T-helper 2 cell treated with Interferon-gamma antibody and Interleukin-4, amounts not matched to agents 5 μg/mL and 100 μg/mL, for 36 hours (primary cell): ENCODE results near the gene SNRNP70.
"Not testable (repeated sequence)": the region's sequence is repeated elsewhere in the genome, so short reads cannot be mapped to it uniquely, and the experiment has no call there.

ENCODE experiments used
- DNase-seq: peaks from one replicate; pipeline ENCODE4 v3.0.0; 2021; ENCODE audit warnings: low spot score
- H3K27ac Mint-ChIP-seq: one replicate; pipeline ENCODE4 v1.8.0; 2021; ENCODE audit warnings: mild to moderate bottlenecking, mixed read lengths
- H3K27me3 Mint-ChIP-seq: one replicate; pipeline ENCODE4 v1.8.0; 2021; ENCODE audit warnings: low read depth, mixed read lengths
- H3K36me3 Mint-ChIP-seq: one replicate; pipeline ENCODE4 v1.8.0; 2021; ENCODE audit warnings: low read depth, mixed read lengths
- H3K4me1 Mint-ChIP-seq: one replicate; pipeline ENCODE4 v1.8.0; 2021; ENCODE audit warnings: low read depth, mixed read lengths
- H3K4me3 Mint-ChIP-seq: one replicate; pipeline ENCODE4 v1.8.0; 2022; ENCODE audit warnings: mild to moderate bottlenecking, moderate library complexity, mixed read lengths
- H3K9me3 Mint-ChIP-seq: one replicate; pipeline ENCODE4 v1.8.0; 2021; ENCODE audit warnings: mixed read lengths

Gene SNRNP70

DNA sequence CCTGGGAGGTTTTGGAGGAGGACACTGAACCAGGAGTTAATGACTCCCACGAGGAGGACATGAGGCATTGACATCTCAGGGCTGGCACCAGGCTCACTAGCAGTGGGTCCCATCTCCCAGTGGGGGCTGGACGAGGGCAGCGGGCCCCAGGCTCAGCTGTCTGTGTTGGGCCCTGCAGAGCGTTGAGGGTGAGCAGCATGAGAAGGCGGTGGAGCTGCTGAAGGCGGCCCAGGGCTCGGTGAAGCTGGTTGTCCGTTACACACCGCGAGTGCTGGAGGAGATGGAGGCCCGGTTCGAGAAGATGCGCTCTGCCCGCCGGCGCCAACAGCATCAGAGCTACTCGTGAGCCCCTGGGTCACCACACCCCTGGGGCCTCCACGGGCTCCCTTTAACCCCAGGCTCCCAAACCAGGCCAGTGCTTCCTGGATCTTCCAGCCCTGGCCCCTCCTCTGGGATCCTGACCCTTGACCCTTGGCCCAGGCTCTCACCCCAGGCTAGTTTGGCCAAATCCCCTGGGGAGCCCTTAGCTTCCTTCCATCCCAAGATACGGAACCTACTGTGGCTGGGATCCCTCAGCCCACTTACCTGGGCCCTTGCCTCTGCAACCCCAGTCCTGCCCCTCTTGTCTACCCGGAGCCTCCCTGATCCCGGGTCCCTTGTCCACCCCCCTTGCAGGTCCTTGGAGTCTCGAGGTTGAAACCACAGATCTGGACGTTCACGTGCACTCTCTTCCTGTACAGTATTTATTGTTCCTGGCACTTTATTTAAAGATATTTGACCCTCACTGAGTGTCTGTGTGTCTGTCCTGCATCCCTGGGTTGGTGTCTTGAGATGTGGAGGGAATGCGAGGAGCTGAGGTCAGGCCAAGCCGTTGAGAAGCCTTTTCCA lies 32.7 kb downstream of the SNRNP70 start:
- H3K4me3 Mint-ChIP-seq, result peak overlapping the region; percentile 90
- peaks cover 17% of the 10 kb centered on the region for H3K27me3 Mint-ChIP-seq
- no peaks in the 10 kb centered on the region for H3K9me3 Mint-ChIP-seq
- peak overlapping the region; percentile 86 for H3K27ac Mint-ChIP-seq
- H3K36me3 Mint-ChIP-seq, result peaks cover 2% of the 10 kb centered on the region
- H3K4me1 Mint-ChIP-seq, result peaks cover 33% of the 10 kb centered on the region
- no peak for DNase-seq

DNA sequence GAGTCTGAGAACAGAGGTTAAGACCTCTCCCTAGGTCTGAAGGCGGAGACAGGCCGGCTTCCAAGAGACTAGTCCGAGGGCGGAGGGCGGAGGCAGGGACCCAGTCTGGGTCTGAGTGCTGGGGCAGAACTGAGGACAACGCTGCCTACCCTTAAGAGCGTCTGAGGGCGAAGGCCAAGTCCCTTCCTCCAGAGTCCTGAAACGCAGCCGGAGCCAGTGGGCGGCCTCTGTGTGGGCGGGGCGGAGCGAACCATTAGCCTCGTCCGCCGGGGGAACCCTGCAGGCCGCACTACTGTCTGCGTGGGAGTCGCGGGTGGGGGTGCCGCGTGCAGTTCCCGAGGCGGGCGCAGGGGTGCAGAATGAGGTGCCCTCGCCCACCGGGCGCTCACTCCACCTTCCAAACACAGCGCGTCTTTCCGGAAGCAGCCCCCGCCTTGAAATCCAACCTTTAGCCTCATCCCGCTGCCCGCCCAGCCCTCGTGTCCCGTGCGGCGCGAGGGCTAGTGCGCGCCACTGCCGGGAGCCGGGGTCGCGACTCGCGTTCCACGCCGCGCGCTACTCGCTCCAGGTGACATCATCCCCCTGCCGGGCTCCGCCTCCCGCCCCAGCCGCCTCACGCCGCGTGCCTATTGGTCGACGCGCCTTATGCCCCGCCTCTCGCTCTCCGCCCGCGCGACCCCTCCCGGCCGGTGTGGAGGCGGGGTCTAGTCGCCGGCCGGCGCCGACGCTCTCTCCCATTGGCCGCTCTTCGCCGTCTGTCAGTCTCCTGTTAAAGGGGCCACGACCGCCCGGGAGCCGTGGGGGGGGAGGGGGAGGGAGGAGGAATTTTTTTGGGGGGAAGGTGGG lies 33.5 kb downstream of the SNRNP70 start, which contains the start of gene C19orf73:
C19orf73 (minus strand) TSS at position 579 of the 846 bp plus-strand sequence; CDS start at position 458, 121 bp downstream.
- H3K4me3 Mint-ChIP-seq, result peak within 1 kb of the TSS; percentile 90
- H3K36me3 Mint-ChIP-seq, result peaks cover 2% of the 10 kb centered on the region
- H3K9me3 Mint-ChIP-seq, result no peaks in the 10 kb centered on the region
- peaks cover 24% of the 10 kb centered on the region for H3K27me3 Mint-ChIP-seq
- H3K4me1 Mint-ChIP-seq, result peaks cover 29% of the 10 kb centered on the region
- DNase-seq, result peak; percentile 94
- H3K27ac Mint-ChIP-seq, result peak within 1 kb of the TSS; percentile 86

DNA sequence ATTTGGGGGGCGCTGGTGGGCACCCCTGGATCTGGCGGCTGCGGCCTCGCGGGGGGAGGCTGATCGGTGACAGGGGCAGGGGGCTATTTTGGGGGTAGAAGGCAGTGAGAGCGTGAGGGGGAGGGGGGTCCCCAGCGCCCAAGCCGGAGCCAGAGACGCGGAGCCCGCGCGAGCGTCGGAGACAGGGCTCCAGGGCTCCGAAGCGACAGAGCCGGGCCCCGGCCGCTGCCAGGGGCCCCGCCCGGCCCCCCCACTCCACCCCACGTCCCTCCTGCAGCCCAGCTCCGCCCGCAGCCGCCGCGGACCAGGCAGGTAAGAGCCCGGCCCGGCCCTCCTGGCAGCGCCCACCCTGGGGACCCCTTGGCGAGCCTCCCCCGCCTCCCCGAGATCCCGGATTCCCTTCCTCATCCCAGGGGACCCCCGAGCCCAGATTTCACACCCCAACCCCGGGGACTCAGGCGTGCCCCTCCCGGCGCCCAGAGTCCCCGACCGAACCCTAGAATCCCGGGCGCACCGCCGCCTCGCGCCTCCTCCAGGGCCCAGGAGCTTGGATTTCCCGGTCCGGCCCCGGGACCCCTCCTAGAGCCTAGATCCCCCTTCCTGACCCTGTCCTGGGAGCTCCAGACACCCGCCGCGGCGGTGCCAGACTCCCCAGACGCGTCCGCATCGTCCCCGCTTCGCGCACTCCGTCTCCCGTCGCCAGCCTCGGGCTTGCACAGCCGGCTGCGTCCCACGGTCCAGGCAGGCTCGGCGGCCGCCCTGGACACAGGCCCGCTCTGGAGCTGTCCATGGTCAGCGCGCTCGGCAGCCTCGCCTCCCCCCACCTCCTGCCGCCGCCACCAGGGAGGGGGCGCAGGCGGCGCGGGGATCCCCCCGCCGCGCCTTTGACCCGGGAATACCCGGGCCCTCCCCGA lies 34.4 kb downstream of the SNRNP70 start, which contains the start of gene PPFIA3:
PPFIA3 (plus strand) TSS at position 134 of the 914 bp plus-strand sequence. CDS start 8,330 bp downstream, outside the sequence.
- peak within 1 kb of the TSS; percentile 86 for H3K27ac Mint-ChIP-seq
- no peaks in the 10 kb centered on the region for H3K9me3 Mint-ChIP-seq
- DNase-seq, result no peak
- H3K4me3 Mint-ChIP-seq, result peak within 1 kb of the TSS; percentile 90
- peaks cover 2% of the 10 kb centered on the region for H3K36me3 Mint-ChIP-seq
- H3K27me3 Mint-ChIP-seq, result peaks cover 27% of the 10 kb centered on the region
- H3K4me1 Mint-ChIP-seq, result peaks cover 26% of the 10 kb centered on the region

DNA sequence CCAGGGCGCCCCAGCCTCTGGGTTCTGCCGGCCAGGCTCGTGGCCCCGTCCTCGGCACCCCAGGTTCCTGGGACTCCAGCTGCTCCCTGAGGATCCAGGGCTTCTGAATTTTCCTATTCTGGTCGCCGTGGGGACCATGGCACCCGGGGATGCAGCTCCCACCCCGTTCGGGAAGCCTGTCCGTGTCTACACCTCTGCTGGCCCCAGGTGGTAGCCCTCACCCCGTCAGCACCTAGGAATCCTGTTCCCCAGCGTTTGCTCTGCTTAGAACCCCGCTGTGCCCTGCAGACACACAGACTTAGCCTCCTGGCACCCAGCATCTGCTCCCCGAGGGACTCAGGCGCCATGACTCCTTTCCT lies 35.1 kb downstream of the SNRNP70 start:
- Mint-ChIP-seq H3K27me3 (peaks cover 27% of the 10 kb centered on the region), H3K36me3 (peaks cover 2% of the 10 kb centered on the region), H3K4me1 (peaks cover 23% of the 10 kb centered on the region), H3K27ac (peak overlapping the region; percentile 52), H3K4me3 (peak overlapping the region; percentile 76), H3K9me3 (no peaks in the 10 kb centered on the region)
- DNase-seq, result no peak

DNA sequence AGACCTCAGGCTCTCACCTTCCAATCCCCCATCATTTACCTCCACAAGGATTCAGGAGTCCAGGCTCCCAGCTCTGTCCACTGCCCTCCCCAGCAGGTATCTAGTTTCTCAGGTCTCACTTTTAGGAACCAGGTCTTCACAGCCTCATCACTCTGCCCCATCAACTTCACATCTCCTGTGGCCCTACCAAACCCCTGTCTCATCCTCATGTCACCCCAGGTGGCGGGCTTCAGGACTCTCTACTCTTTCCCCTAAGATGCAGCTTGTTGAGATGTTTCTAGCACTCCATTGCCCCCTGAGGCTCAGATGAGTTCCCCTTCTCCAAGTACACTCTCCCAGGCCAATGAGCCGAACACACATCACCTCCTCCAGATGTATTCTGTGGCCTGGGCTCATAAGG lies 35.6 kb downstream of the SNRNP70 start:
- DNase-seq, result no peak
- peak overlapping the region; percentile 52 for H3K27ac Mint-ChIP-seq
- H3K4me1 Mint-ChIP-seq, result peaks cover 23% of the 10 kb centered on the region
- peaks cover 2% of the 10 kb centered on the region for H3K36me3 Mint-ChIP-seq
- no peaks in the 10 kb centered on the region for H3K9me3 Mint-ChIP-seq
- peak overlapping the region; percentile 76 for H3K4me3 Mint-ChIP-seq
- peaks cover 27% of the 10 kb centered on the region for H3K27me3 Mint-ChIP-seq

DNA sequence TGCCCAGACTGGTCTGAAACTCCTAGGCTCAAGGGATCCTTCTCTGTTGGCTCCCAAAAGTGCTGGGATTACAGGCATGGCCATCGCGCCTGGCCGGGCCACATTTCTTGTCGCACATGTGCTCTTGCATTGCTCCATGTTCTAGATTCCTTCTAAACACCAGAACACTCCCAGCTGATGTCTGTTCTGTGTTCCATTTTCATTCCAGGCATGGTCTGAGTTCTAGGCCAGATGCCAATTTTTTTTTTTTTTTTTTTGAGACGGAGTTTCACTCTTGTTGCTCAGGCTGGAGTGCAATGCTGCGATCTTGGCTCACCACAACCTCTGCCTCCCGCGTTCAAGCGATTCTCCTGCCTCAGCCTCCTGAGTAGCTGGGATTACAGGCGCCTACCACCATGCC lies 36.6 kb downstream of the SNRNP70 start:
- not testable (repeated sequence) for H3K27ac Mint-ChIP-seq, H3K9me3 Mint-ChIP-seq, DNase-seq, H3K4me3 Mint-ChIP-seq, H3K36me3 Mint-ChIP-seq
- H3K27me3 Mint-ChIP-seq, result peaks cover 27% of the 10 kb centered on the region
- H3K4me1 Mint-ChIP-seq, result peaks cover 18% of the 10 kb centered on the region

DNA sequence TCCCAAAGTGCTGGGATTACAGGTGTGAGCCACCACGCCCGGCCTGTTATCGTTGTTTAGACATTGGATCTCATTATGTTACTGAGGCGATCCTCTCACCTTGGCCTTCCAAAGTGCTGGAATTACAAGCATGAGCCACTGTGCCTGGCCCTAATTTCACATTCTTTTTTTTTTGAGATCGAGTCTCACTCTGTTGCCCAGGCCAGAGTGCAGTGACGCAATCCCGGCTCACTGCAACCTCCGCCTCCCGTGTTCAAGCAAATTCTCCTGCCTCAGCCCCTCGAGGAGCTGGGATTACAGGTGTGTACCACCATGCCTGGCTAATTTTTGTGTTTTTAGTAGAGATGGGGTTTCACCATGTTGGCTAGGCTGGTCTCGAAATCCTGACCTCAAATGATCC lies 38.0 kb downstream of the SNRNP70 start:
- not testable (repeated sequence) for H3K36me3 Mint-ChIP-seq, DNase-seq, H3K4me3 Mint-ChIP-seq, H3K9me3 Mint-ChIP-seq, H3K27ac Mint-ChIP-seq
- peaks cover 27% of the 10 kb centered on the region for H3K27me3 Mint-ChIP-seq
- peaks cover 13% of the 10 kb centered on the region for H3K4me1 Mint-ChIP-seq

DNA sequence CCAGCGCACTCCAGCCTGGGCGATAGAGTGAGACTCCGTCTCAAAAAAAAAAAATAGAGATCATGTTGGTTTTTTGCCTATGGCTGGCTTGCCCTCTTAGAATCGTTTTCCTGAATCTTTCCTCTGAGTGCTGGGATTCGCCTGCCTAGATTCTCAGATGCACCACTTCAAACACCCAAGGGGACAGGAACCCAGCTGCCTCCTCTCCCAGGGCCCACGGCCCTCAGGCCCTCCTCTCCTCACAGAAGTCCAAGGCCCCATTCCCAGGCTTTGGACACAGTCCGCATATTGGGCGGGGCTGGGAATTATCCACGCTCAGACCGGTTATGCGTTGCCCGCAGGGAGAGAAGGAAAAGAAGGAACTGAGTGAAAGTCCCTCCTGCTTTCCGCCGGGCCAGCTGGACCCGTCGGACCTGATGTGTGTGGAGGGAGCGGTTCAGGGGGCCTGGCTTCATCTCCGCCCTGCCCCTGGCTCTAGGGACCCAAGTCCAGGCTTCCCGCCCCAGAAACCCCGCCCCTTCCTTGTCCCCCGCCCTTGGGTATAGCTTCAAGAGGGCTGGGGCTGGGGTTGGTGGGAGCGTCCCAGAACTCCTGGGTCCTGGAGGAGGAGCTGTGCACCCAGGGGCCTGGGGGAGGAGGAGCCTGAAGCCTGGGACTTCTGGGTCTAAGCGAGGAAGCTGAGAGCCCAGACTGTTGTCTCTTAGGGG lies 39.9 kb downstream of the SNRNP70 start:
- H3K27me3 Mint-ChIP-seq, result peaks cover 23% of the 10 kb centered on the region
- peaks cover 19% of the 10 kb centered on the region for H3K4me1 Mint-ChIP-seq
- H3K9me3 Mint-ChIP-seq, result no peaks in the 10 kb centered on the region
- H3K4me3 Mint-ChIP-seq, result no peak overlapping the region
- H3K27ac Mint-ChIP-seq, result no peak overlapping the region
- peaks cover 2% of the 10 kb centered on the region for H3K36me3 Mint-ChIP-seq
- DNase-seq, result no peak

DNA sequence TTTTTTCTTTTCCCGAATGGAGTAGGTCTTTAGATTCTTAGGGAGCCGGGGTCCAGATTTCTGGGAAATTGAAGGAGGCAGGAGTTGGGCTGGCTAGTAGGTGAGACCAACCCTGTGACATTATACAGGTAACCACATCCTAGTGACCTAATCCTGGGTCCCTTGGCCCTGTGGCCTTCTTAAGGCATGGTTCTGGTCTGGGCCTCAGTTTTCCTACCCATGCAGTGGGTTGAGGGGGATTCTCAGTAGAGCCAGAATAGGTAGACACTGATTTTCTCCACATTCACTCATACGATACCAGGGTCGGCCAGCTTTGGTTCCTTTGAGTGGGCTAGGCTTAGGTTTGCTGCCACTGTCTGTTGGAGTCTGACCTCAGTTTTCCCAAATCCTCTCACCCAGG lies 41.3 kb downstream of the SNRNP70 start:
- Mint-ChIP-seq H3K4me3 (no peak overlapping the region), H3K27me3 (peaks cover 14% of the 10 kb centered on the region), H3K36me3 (no peaks in the 10 kb centered on the region), H3K9me3 (no peaks in the 10 kb centered on the region), H3K27ac (no peak overlapping the region), H3K4me1 (peaks cover 13% of the 10 kb centered on the region)
- DNase-seq, result no peak

DNA sequence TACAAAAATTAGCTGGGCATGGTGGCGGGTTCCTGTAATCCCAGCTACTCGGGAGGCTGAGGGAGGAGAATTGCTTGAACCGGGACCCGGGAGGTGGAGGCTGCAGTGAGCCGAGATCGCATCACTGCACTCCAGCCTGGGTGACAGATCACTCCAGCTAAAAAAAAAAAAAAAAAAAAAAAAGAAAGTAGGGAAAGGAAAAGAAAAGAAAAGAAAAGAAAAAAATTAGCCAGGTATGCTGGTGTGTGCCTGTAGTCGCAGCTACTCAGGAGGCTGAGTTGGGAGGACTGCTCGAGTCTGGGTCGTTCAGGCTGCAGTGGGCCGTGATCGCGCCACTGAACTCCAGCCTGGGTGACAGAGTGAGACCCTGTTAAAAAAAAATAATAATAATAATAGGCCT lies 42.0 kb downstream of the SNRNP70 start:
- H3K36me3 Mint-ChIP-seq, DNase-seq, H3K9me3 Mint-ChIP-seq, H3K27ac Mint-ChIP-seq, H3K4me3 Mint-ChIP-seq: not testable (repeated sequence)
- peaks cover 12% of the 10 kb centered on the region for H3K27me3 Mint-ChIP-seq
- peaks cover 13% of the 10 kb centered on the region for H3K4me1 Mint-ChIP-seq

DNA sequence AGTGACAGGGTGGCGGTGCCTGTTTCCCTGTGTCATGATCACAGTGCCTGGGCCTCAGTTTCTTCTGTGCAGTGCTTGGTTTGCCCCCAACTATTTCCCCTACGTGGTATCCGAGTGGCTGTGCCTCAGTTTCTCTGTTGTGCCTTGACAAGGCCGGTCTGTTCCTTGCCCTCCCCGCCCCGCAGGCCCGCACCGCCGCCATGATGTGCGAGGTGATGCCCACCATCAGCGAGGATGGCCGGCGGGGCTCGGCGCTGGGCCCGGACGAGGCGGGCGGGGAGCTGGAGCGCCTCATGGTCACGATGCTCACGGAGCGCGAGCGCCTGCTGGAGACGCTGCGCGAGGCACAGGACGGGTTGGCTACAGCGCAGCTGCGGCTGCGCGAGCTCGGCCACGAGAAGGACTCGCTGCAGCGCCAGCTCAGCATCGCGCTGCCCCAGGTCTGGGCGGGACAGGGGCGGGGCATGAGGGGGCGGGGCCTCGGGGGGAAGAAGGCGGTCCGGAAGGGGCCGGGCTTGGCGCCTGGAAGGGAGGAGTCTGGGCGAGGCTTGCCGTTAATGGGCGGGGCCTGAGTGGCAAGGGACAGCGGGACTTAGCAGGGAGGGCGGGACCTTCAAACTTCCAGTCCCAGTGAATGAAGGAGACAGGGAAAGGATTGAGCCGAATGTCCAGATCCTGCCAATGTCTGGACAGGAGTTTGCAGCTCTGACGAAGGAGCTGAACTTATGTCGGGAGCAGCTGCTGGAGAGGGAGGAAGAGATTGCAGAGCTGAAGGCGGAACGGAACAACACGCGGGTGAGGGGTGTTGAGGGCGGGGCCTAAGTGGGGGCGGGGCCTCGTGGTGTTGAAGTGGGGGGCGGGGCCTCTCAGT lies 42.7 kb downstream of the SNRNP70 start:
- Mint-ChIP-seq H3K4me1 (peaks cover 14% of the 10 kb centered on the region), H3K27ac (peak overlapping the region; percentile 93), H3K27me3 (peaks cover 9% of the 10 kb centered on the region), H3K36me3 (no peaks in the 10 kb centered on the region), H3K4me3 (peak overlapping the region; percentile 97), H3K9me3 (no peaks in the 10 kb centered on the region)
- peak; percentile 89 for DNase-seq

DNA sequence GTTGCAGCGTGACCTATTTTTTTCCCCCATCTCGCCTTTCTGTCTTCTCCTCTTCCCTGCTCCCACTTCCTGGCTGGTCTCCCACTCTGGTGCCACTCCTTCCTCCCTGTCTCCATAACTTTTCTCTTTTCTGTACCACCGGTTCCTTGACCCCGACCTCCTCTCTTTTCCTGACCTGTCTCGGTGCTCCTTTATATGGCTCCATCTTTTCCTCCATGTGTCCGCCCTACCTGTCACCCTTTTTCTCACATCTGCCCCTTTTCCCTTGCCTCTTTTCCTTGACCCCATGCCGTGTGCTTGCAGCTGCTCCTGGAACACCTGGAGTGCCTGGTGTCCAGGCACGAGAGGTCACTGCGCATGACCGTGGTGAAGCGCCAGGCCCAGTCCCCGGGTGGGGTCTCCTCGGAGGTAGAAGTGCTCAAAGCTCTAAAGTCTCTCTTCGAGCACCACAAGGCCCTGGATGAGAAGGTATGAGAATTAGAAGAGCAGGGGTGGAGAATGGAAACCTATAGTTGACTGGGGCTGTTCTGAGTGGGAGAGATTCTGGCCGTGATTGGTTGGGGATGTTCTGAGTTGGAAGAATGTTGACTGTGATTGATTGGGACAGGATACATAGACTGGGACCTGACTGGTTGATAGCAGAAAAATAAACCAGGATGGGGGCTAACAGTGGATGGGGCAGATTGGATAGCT lies 43.4 kb downstream of the SNRNP70 start:
- no peak for DNase-seq
- Mint-ChIP-seq H3K4me3 (peak overlapping the region; percentile 97), H3K27me3 (peaks cover 4% of the 10 kb centered on the region), H3K36me3 (no peaks in the 10 kb centered on the region), H3K9me3 (no peaks in the 10 kb centered on the region), H3K4me1 (peaks cover 17% of the 10 kb centered on the region), H3K27ac (peak overlapping the region; percentile 58)
